ENCODE measurements around the gene COA4. TPM values are rescaled to one million over a fixed set of nuclear protein-coding genes. Genes with fewer than 3 reads are reported as not detected.

COA4 gene
- total and polyA plus RNA-seq, 4 donors = 37.6 to 94.2 (median 76.2) TPM

GRCh38 chr11:73866095-73866579 lies 10.5 kb downstream of the COA4 start (continued):
- TF ChIP-seq GABPA (IDR thresholded peaks at IDR 0.05 in 1 of 2, conservative IDR thresholded peaks at IDR 0.05 in 1 of 2) = no peak
- TF ChIP-seq JUND (IDR thresholded peaks at IDR 0.05) = no peak

DNA sequence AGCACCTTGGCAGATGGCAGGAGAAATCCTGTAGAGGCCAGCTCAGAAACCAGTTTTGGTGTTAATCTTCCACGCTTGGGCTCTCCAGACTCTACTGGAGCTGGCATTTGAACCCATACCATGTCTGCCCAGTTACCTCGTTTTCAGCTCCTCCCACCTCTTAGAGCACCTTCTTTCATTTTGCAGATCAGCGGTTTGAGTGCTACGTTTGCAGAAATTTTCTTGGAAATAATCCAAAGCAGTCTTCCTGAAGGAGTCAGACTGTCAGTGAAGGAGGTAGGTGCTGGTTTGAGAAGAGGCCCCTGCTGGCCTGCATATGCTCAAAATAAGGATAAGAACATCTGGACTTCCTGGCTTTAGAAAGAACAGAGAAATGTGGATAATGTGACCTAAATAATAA lies 13.7 kb downstream of the COA4 start:
- H3K27me3 ChIP-seq (ENCODE audit: control insufficient read depth in 4 of 4, insufficient read depth in 4 of 4, low read length in 3 of 4) = no peaks in the 10 kb centered on the region
- no peak overlapping the region for H3K27ac ChIP-seq (ENCODE audit: low read depth in 1 of 2, low read length in 2 of 2)
- no peaks in the 10 kb centered on the region for H3K4me1 ChIP-seq (ENCODE audit: control insufficient read depth in 4 of 4, insufficient read depth in 4 of 4, low read length in 3 of 4)
- H3K9ac ChIP-seq (ENCODE audit: low read depth in 1 of 2, low read length in 2 of 2) = no peak overlapping the region
- 86% methylated on average over 4 of the region's 4 CpGs for WGBS
- TF ChIP-seq, protein P1, sequence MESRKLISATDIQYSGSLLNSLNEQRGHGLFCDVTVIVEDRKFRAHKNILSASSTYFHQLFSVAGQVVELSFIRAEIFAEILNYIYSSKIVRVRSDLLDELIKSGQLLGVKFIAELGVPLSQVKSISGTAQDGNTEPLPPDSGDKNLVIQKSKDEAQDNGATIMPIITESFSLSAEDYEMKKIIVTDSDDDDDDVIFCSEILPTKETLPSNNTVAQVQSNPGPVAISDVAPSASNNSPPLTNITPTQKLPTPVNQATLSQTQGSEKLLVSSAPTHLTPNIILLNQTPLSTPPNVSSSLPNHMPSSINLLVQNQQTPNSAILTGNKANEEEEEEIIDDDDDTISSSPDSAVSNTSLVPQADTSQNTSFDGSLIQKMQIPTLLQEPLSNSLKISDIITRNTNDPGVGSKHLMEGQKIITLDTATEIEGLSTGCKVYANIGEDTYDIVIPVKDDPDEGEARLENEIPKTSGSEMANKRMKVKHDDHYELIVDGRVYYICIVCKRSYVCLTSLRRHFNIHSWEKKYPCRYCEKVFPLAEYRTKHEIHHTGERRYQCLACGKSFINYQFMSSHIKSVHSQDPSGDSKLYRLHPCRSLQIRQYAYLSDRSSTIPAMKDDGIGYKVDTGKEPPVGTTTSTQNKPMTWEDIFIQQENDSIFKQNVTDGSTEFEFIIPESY (IDR thresholded peaks at IDR 0.05) = no peak
- TF ChIP-seq SP1 (IDR thresholded peaks at IDR 0.05) (no peak), HNF4A (conservative IDR thresholded peaks at IDR 0.05) (no peak), NR2F2 (IDR thresholded peaks at IDR 0.05) (no peak), FOXA1 (IDR thresholded peaks at IDR 0.05) (no peak), HNF4G (IDR thresholded peaks at IDR 0.05) (no peak), YY1 (IDR thresholded peaks at IDR 0.05) (no peak), EGR1 (IDR thresholded peaks at IDR 0.05; ENCODE audit: low read depth in 2 of 2) (no peak), RAD21 (IDR thresholded peaks at IDR 0.05) (no peak), GABPA (IDR thresholded peaks at IDR 0.05 in 1 of 2, conservative IDR thresholded peaks at IDR 0.05 in 1 of 2) (no peak), TAF1 (conservative IDR thresholded peaks at IDR 0.05) (no peak), CTCF (IDR thresholded peaks at IDR 0.05; ENCODE audit: low read depth, low read length, missing input control) (no peak), FOXA2 (IDR thresholded peaks at IDR 0.05) (no peak), RXRA (IDR thresholded peaks at IDR 0.05) (no peak), JUND (IDR thresholded peaks at IDR 0.05) (no peak)
- TF ChIP-seq, protein P2, sequence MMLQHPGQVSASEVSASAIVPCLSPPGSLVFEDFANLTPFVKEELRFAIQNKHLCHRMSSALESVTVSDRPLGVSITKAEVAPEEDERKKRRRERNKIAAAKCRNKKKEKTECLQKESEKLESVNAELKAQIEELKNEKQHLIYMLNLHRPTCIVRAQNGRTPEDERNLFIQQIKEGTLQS (IDR thresholded peaks at IDR 0.05) = no peak
- TF ChIP-seq, protein P3, sequence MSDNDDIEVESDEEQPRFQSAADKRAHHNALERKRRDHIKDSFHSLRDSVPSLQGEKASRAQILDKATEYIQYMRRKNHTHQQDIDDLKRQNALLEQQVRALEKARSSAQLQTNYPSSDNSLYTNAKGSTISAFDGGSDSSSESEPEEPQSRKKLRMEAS (IDR thresholded peaks at IDR 0.05) = no peak
- TF ChIP-seq, protein P4, sequence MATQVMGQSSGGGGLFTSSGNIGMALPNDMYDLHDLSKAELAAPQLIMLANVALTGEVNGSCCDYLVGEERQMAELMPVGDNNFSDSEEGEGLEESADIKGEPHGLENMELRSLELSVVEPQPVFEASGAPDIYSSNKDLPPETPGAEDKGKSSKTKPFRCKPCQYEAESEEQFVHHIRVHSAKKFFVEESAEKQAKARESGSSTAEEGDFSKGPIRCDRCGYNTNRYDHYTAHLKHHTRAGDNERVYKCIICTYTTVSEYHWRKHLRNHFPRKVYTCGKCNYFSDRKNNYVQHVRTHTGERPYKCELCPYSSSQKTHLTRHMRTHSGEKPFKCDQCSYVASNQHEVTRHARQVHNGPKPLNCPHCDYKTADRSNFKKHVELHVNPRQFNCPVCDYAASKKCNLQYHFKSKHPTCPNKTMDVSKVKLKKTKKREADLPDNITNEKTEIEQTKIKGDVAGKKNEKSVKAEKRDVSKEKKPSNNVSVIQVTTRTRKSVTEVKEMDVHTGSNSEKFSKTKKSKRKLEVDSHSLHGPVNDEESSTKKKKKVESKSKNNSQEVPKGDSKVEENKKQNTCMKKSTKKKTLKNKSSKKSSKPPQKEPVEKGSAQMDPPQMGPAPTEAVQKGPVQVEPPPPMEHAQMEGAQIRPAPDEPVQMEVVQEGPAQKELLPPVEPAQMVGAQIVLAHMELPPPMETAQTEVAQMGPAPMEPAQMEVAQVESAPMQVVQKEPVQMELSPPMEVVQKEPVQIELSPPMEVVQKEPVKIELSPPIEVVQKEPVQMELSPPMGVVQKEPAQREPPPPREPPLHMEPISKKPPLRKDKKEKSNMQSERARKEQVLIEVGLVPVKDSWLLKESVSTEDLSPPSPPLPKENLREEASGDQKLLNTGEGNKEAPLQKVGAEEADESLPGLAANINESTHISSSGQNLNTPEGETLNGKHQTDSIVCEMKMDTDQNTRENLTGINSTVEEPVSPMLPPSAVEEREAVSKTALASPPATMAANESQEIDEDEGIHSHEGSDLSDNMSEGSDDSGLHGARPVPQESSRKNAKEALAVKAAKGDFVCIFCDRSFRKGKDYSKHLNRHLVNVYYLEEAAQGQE (IDR thresholded peaks at IDR 0.05) = no peak
- H3K4me3 ChIP-seq (ENCODE audit: low read depth in 1 of 3, low read length in 3 of 3) = no peak overlapping the region
- H3K36me3 ChIP-seq (ENCODE audit: control insufficient read depth in 4 of 4, insufficient read depth in 3 of 4, low read depth in 1 of 4, low read length in 3 of 4) = peaks cover 2 to 15% (median 9%) of the 10 kb centered on the region in 4 donors
- no peaks in the 10 kb centered on the region for H3K9me3 ChIP-seq (ENCODE audit: control insufficient read depth in 4 of 4, low read length in 3 of 4)
- DNase-seq (ENCODE audit: low spot score) = no peak
